A673 (cell line): Measurements from ENCODE around the gene ARF6.
"Not testable (repeated sequence)": the region's sequence is repeated elsewhere in the genome, so short reads cannot be mapped to it uniquely, and the experiment has no call there.

ENCODE experiments used
- EZH2 ChIP-seq: fragments of 200-600 bp; sonication (generic); IDR thresholded peaks from 2 replicates; pipeline ENCODE4 v1.6.1; 2017; ENCODE audit warnings: borderline replicate concordance, low read depth, mild to moderate bottlenecking, mixed read lengths, antibody characterized with exemption, low read length; ENCODE audit not compliant: poor library complexity, severe bottlenecking
- TF ChIP-seq, protein P1 (sequence below): fragments of 300-800, 200-600 bp; sonication (generic); conservative IDR thresholded peaks from 2 replicates; pipeline ENCODE4 v1.5.1; 2017; ENCODE audit warnings: low read depth, mild to moderate bottlenecking, antibody characterized with exemption, low read length, moderate library complexity, mixed read lengths

DNA sequence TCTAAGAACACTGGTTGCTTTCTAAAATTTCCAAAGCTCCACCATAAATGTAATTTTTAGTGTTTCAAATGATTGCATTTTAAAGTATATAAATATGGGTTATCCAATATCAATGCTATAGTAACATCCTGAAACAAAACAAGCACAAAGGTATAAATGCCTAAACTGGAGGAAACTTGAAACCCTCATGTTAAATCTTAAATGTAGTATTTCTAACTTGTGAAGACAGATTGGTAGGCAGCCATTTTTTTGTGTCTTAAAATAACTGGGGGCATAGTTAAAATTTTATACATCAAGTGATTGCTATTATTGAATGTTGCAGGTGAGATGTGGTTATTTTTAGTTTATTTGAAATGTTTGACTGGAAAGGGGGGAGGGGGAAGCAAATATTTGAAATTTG lies 3.4 kb downstream of the ARF6 start:
- TF ChIP-seq EZH2: not testable (repeated sequence)
- TF ChIP-seq, protein P1, sequence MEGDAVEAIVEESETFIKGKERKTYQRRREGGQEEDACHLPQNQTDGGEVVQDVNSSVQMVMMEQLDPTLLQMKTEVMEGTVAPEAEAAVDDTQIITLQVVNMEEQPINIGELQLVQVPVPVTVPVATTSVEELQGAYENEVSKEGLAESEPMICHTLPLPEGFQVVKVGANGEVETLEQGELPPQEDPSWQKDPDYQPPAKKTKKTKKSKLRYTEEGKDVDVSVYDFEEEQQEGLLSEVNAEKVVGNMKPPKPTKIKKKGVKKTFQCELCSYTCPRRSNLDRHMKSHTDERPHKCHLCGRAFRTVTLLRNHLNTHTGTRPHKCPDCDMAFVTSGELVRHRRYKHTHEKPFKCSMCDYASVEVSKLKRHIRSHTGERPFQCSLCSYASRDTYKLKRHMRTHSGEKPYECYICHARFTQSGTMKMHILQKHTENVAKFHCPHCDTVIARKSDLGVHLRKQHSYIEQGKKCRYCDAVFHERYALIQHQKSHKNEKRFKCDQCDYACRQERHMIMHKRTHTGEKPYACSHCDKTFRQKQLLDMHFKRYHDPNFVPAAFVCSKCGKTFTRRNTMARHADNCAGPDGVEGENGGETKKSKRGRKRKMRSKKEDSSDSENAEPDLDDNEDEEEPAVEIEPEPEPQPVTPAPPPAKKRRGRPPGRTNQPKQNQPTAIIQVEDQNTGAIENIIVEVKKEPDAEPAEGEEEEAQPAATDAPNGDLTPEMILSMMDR: not testable (repeated sequence)
